ENCODE data around the gene CTSF.

Gene CTSF

GRCh38 chr11:66539870-66540213, 28.6 kb downstream of the CTSF start:
- DNase-seq (ENCODE audit: low read depth), result no peak
- TF ChIP-seq MYC (IDR thresholded peaks at IDR 0.05; ENCODE audit: low read depth, low read length), result no peak
- no peak for TF ChIP-seq CTCF (IDR thresholded peaks at IDR 0.05; ENCODE audit: low read depth, low read length)
- TF ChIP-seq MAX (IDR thresholded peaks at IDR 0.05; ENCODE audit: low read depth, low read length), result no peak
- TF ChIP-seq POLR2A (IDR thresholded peaks at IDR 0.05; ENCODE audit: extremely low read depth, insufficient read length), result no peak
- no peak overlapping the region for H3K4me3 ChIP-seq (ENCODE audit: low read depth, low read length)

- no peak for DNase-seq (ENCODE audit: low read depth)
- H3K4me3 ChIP-seq (ENCODE audit: low read depth, low read length), result no peak overlapping the region
- TF ChIP-seq MAX (IDR thresholded peaks at IDR 0.05; ENCODE audit: low read depth, low read length), result no peak
- TF ChIP-seq CTCF (IDR thresholded peaks at IDR 0.05; ENCODE audit: low read depth, low read length), result no peak
- no peak for TF ChIP-seq MYC (IDR thresholded peaks at IDR 0.05; ENCODE audit: low read depth, low read length)
- no peak for TF ChIP-seq POLR2A (IDR thresholded peaks at IDR 0.05; ENCODE audit: extremely low read depth, insufficient read length)
Measured at GRCh38 chr11:66539170-66539869, 29.1 kb downstream of the CTSF start.

- no peak for TF ChIP-seq POLR2A (IDR thresholded peaks at IDR 0.05; ENCODE audit: extremely low read depth, insufficient read length)
- no peak for TF ChIP-seq MAX (IDR thresholded peaks at IDR 0.05; ENCODE audit: low read depth, low read length)
- TF ChIP-seq MYC (IDR thresholded peaks at IDR 0.05; ENCODE audit: low read depth, low read length), result no peak
- no peak for TF ChIP-seq CTCF (IDR thresholded peaks at IDR 0.05; ENCODE audit: low read depth, low read length)
- H3K4me3 ChIP-seq (ENCODE audit: low read depth, low read length), result no peak overlapping the region
- no peak for DNase-seq (ENCODE audit: low read depth)
Measured at GRCh38 chr11:66532784-66533183, 35.6 kb downstream of the CTSF start.

GRCh38 chr11:66531841-66532240, 36.6 kb downstream of the CTSF start:
- DNase-seq (ENCODE audit: low read depth), result no peak
- TF ChIP-seq MAX (IDR thresholded peaks at IDR 0.05; ENCODE audit: low read depth, low read length) (no peak), MYC (IDR thresholded peaks at IDR 0.05; ENCODE audit: low read depth, low read length) (no peak), POLR2A (IDR thresholded peaks at IDR 0.05; ENCODE audit: extremely low read depth, insufficient read length) (no peak), CTCF (IDR thresholded peaks at IDR 0.05; ENCODE audit: low read depth, low read length) (no peak)
- no peak overlapping the region for H3K4me3 ChIP-seq (ENCODE audit: low read depth, low read length)

- H3K4me3 ChIP-seq (ENCODE audit: low read depth, low read length), result no peak overlapping the region
- TF ChIP-seq CTCF (IDR thresholded peaks at IDR 0.05; ENCODE audit: low read depth, low read length) (no peak), MAX (IDR thresholded peaks at IDR 0.05; ENCODE audit: low read depth, low read length) (no peak), MYC (IDR thresholded peaks at IDR 0.05; ENCODE audit: low read depth, low read length) (no peak), POLR2A (IDR thresholded peaks at IDR 0.05; ENCODE audit: extremely low read depth, insufficient read length) (no peak)
- no peak for DNase-seq (ENCODE audit: low read depth)
Measured at GRCh38 chr11:66530927-66531709, 37.3 kb downstream of the CTSF start.
